Measurements from ENCODE around the gene SRMS. TPM values are rescaled to one million over a fixed set of nuclear protein-coding genes. Genes with fewer than 3 reads are reported as not detected.
A peak's percentile ranks its signal among the peaks of the same experiment; 100 is the strongest.

Gene SRMS
- total and polyA plus RNA-seq, 3 donors from 2014 or later = 0.19 to 0.42 (median 0.24) TPM

GRCh38 chr20:63522981-63523611 is 24.5 kb downstream of the SRMS start:
- Histone ChIP-seq H3K4me1 (peaks cover 18% of the 10 kb centered on the region), H3K36me3 (ENCODE audit: low read depth, missing control alignments) (no peaks in the 10 kb centered on the region), H3K9me3 (no peaks in the 10 kb centered on the region), H3K4me3 (no peak overlapping the region), H3K27me3 (no peaks in the 10 kb centered on the region), H3K27ac (no peak overlapping the region)
- intact Hi-C loops (cut with DNase I; ENCODE audit: low total_unique reads) = no loop called here
- 95% methylated on average over 11 of the region's 11 CpGs; no CpG with 5 or more reads in 1 of the 2 donors for WGBS, 2 donors
- no peak for TF ChIP-seq CTCF (IDR thresholded peaks at IDR 0.05)
- TF ChIP-seq POLR2A (IDR thresholded peaks at IDR 0.05) = no peak
- no peak for DNase-seq

- Histone ChIP-seq H3K4me1 (peaks cover 18% of the 10 kb centered on the region), H3K9me3 (no peaks in the 10 kb centered on the region), H3K27ac (no peak overlapping the region), H3K27me3 (no peaks in the 10 kb centered on the region), H3K36me3 (ENCODE audit: low read depth, missing control alignments) (no peaks in the 10 kb centered on the region), H3K4me3 (peak overlapping the region in 1 of 2 donors; percentile 75)
- WGBS, 2 donors = 50 to 61% methylated on average over 5 to 13 of the region's 13 CpGs
- intact Hi-C loops (cut with DNase I; ENCODE audit: low total_unique reads) = no loop called here
- TF ChIP-seq CTCF (IDR thresholded peaks at IDR 0.05) = no peak
- TF ChIP-seq POLR2A (IDR thresholded peaks at IDR 0.05) = no peak
- no peak for DNase-seq
Observed at GRCh38 chr20:63522091-63522868, 25.3 kb downstream of the SRMS start.

- peak overlapping the region; percentile 75 to 90 for H3K4me3 ChIP-seq
- DNase-seq = no peak
- H3K27ac ChIP-seq = peak overlapping the region; percentile 82 to 91
- H3K36me3 ChIP-seq (ENCODE audit: low read depth, missing control alignments) = no peaks in the 10 kb centered on the region
- H3K27me3 ChIP-seq = no peaks in the 10 kb centered on the region
- WGBS, 2 donors = 9% methylated on average over 23 of the region's 23 CpGs; no CpG with 5 or more reads in 1 of the 2 donors
- H3K4me1 ChIP-seq = peaks cover 18% of the 10 kb centered on the region
- H3K9me3 ChIP-seq = no peaks in the 10 kb centered on the region
- TF ChIP-seq CTCF (IDR thresholded peaks at IDR 0.05) = no peak
- no peak for TF ChIP-seq POLR2A (IDR thresholded peaks at IDR 0.05)
- intact Hi-C loops (cut with DNase I; ENCODE audit: low total_unique reads) = no loop called here
Observed at GRCh38 chr20:63521602-63522001, 25.9 kb downstream of the SRMS start.

GRCh38 chr20:63520934-63521601 is 26.5 kb downstream of the SRMS start:
- H3K27ac ChIP-seq = peak overlapping the region; percentile 82 to 91
- intact Hi-C loops (cut with DNase I; ENCODE audit: low total_unique reads) = no loop called here
- peak; percentile 65 for DNase-seq
- H3K9me3 ChIP-seq = no peaks in the 10 kb centered on the region
- H3K36me3 ChIP-seq (ENCODE audit: low read depth, missing control alignments) = no peaks in the 10 kb centered on the region
- H3K4me1 ChIP-seq = peaks cover 18% of the 10 kb centered on the region
- no peaks in the 10 kb centered on the region for H3K27me3 ChIP-seq
- TF ChIP-seq POLR2A (IDR thresholded peaks at IDR 0.05) (no peak), CTCF (IDR thresholded peaks at IDR 0.05) (no peak)
- H3K4me3 ChIP-seq = peak overlapping the region; percentile 75 to 90
- WGBS, 2 donors = 1% methylated on average over 43 of the region's 68 CpGs; no CpG with 5 or more reads in 1 of the 2 donors

All from testis (tissue), 3 donors.